GM19043 (cell line): Measurements from ENCODE around the gene QRICH2.
"Not testable (repeated sequence)": the region's sequence is repeated elsewhere in the genome, so short reads cannot be mapped to it uniquely, and the experiment has no call there.

ENCODE experiments used
- ATAC-seq: cut with Tn5 transposase; IDR thresholded peaks from one replicate; pipeline ENCODE4 v1.9.1; 2021; ENCODE audit warnings: low read depth; ENCODE audit not compliant: unreplicated experiment

QRICH2 gene

GRCh38 chr17:76333673-76334505, 25.8 kb upstream of the QRICH2 start:
- no peak for ATAC-seq

- ATAC-seq = no peak
Measured at GRCh38 chr17:76331083-76331482, 23.0 kb upstream of the QRICH2 start.

DNA sequence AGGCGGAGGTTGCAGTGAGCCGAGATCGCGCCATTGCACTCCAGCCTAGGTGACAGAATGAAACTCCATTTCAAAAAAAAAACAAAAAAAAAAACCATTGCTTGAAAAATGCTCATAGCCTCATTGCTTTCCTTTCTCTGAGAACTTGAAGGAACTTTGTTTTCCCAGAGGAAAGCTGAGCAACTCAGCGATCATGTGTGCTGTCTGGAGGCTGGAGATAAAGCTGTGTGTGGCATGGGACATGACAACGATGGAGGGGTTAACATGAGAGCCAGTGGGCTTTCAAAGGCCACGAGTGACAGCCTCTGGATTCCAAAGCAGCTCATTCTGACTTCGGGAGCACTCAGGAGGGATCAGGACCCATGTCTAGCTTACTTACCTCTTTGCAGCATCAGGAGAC, 21.6 kb upstream of the QRICH2 start:
- ATAC-seq = no peak

DNA sequence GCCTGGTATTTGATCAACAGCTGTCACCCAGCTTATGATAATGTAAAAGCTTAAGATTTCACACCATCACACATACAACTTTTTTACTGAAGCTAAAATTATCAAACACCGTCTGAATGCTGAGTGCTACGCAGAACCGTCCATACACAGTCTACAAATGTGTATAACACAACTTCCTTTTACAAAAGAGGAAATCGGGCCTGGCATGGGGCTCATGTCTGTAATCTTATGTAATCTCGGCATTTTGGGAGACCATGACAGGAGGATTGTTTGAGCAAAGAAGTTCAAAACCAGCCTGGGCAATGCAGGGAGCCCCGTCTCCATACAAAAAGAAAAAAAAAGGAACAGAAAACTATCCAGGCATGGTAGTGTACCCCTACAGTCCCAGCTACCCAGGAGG, 19.6 kb upstream of the QRICH2 start:
- ATAC-seq = no peak

DNA sequence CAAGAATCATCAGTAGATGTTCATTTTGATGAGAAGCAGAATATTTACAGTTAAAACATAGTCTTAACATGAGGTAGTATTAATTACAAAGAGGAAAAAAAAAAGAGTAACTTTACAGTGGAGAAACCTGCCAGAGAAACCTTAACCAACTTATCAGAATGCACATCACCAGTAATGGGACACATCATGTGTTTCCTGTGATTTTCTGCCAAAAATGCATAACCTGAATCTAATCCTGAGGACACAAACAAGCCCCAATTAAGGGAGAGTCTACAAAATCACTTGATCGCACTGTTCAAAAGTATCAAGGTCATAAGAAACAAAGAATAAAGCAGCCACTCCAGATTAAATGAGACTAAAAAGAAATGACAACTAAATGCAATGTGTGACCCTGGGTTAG, 18.2 kb upstream of the QRICH2 start:
- ATAC-seq = no peak

GRCh38 chr17:76318586-76318985, 10.5 kb upstream of the QRICH2 start:
- ATAC-seq = no peak

DNA sequence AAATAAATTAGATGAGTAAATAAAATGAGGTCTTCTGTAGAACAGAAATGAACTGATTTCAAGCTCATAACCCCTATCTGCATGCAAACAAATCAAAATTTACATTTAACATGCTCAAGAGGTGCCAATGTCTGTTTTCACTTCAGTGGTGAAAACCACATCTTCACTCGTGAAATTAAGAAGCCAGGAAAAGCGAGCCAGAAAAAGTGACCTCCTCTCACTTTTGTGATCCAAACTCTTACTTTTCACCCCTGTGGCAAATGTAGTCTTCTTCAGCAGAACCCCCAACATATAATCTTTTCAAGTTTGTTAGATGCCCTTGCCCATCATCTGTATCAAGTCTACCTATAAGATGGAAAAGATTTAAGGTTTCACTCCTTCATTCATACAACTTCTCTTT, 9.5 kb upstream of the QRICH2 start:
- ATAC-seq = no peak

GRCh38 chr17:76314392-76315227, 6.5 kb upstream of the QRICH2 start:
- no peak for ATAC-seq

DNA sequence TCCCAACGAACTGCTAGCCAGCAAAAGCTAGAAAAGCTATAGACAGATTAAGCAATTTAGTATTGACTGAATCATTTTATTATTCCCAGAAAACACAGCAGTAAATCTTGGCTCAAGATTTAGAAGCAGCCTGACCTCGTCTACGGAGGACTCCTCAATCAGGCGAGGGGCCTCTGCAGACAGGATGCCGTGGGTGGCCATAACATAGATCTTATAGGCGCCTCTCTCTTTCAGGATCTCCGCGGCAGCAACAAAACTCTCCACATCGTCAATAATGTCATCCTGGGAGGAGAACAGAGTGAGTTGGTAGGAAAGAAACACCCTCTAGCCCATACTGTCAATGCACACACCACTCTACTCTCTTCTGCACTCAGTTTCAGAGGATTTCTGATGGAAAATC, 4.7 kb upstream of the QRICH2 start:
- ATAC-seq = no peak

GRCh38 chr17:76309461-76309860, 1.4 kb upstream of the QRICH2 start:
- no peak for ATAC-seq

DNA sequence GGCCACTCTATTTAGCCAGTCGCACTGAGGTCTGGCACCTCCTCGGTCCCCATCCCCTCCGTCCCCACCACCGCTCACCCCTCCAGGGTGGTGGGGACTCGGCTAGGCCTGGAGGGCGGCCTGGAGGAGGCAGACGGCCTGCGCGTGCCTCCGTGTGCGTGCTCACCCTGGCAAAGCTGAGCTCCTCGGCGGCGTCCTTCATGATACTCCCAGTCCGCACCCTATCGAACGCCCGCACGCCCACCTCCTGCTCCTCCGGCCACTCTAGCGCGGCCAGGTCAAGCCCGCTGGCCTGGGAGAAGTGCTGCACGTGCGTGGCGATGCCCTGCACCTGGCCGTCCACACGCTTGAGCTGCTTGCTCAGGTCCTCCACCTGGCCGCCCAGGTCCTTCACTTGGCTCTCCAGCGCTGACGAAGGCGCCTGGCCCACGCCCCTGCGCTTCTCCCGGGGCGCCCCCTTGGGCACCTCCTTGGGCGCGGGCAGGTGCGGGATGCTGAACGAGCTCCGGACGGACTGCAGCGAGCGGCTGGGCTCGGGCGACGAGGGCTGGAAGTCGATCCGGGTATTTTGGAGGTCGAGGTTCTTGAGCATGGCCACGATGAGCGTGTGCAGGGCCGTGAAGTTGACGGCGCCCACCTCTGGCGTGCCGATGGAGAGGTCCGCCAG, 644 bp downstream of the QRICH2 start:
- no peak for ATAC-seq

- ATAC-seq = not testable (repeated sequence)
Measured at GRCh38 chr17:76305135-76305454, 3.0 kb downstream of the QRICH2 start.

- ATAC-seq = no peak
Measured at GRCh38 chr17:76304226-76305134, 3.6 kb downstream of the QRICH2 start.

DNA sequence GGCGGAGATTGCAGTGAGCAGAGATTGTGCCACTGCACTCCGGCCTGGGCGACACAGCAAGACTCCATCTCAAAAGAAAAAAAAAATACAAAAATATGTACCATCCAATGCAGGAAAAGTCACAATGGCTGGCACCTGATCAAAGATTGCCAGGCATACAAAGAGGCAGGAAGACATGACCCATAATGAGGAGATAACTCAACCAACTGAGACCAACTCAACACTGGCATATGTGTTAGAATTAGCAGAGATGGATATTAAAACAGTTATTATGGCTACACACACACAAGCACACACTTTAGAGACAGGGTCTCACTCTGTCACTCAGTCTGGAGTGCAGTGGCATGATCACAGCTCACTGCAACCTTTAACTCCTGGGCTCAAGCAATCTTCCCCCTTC, 10.6 kb downstream of the QRICH2 start:
- no peak for ATAC-seq

- ATAC-seq = no peak
Measured at GRCh38 chr17:76296889-76297288, 11.2 kb downstream of the QRICH2 start.

GRCh38 chr17:76296186-76296585, 11.9 kb downstream of the QRICH2 start:
- no peak for ATAC-seq

DNA sequence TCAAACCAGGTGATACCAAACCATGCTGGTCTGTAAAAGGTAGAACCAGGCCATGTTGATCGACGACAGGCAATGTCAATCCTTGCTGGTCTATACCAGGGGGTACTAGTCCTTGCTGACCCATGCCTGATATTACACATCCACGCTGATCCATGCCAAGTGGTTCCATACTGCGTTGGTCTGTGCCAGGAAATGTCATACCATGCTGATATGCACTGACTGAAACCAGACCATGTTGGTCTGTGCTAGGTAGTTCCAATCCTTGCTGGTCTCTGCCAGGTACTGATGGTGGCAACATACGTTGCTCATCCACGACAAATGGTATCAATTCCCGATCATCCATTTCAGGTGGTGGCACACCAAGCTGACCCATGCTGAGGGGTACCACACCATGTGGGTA, 15.0 kb downstream of the QRICH2 start:
- ATAC-seq = no peak

- no peak for ATAC-seq
Measured at GRCh38 chr17:76292567-76292966, 15.5 kb downstream of the QRICH2 start.

GRCh38 chr17:76281573-76282371, 26.3 kb downstream of the QRICH2 start:
- ATAC-seq = no peak

- no peak for ATAC-seq
Measured at GRCh38 chr17:76280650-76281049, 27.4 kb downstream of the QRICH2 start.
